GM15510 (cell line): Measurements from ENCODE around the gene CFAP20DC.

Source experiments
- POLR2A ChIP-seq: IDR thresholded peaks from 3 replicates; pipeline ENCODE4 v1.6.1; 2011; ENCODE audit warnings: borderline replicate concordance; ENCODE audit not compliant: insufficient read length; ENCODE audit errors: extremely low read depth

The CFAP20DC gene

DNA sequence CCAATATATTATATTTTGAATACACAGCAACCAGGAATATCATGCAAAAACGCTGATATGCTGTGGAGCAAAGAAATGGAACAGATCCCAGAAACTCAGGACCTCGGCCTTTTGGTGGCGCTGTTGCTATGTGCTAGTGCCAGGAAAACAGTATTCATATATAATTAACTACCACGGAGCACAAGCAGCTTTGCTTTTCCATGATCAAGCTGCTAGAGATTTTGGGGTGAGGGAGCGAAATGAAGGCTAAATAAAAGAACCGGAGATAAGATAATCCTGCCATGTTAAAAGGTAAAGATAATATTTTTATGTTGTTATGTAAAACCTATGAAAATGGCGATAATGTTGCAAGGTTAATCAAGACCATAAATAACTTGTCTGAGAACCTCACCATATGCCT lies 225.5 kb downstream of the CFAP20DC start:
- no peak for TF ChIP-seq POLR2A

- TF ChIP-seq POLR2A, result no peak
Measured at GRCh38 chr3:58804914-58805313, 244.9 kb downstream of the CFAP20DC start.

DNA sequence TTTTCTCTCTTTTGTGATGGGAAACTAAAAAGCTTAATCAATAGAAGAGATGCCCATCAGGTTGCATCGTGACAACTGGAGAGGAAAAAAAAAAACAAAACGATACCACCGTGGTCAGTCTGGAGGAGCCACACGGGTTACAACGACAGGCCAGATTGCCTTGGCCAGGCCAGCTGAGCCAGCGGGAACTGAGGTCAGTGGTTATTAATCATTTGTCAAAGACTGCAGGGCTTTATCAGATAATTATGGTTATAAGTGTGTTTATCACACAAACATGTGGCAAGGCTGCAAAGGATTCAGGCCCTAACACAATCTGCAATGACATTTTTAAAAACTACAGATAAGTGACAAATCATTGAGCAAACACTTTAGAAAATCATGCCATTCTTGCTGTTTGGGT lies 248.3 kb downstream of the CFAP20DC start:
- no peak for TF ChIP-seq POLR2A

- TF ChIP-seq POLR2A, result no peak
Measured at GRCh38 chr3:58800940-58801339, 248.9 kb downstream of the CFAP20DC start.

GRCh38 chr3:58800032-58800431 lies 249.8 kb downstream of the CFAP20DC start:
- TF ChIP-seq POLR2A, result no peak

DNA sequence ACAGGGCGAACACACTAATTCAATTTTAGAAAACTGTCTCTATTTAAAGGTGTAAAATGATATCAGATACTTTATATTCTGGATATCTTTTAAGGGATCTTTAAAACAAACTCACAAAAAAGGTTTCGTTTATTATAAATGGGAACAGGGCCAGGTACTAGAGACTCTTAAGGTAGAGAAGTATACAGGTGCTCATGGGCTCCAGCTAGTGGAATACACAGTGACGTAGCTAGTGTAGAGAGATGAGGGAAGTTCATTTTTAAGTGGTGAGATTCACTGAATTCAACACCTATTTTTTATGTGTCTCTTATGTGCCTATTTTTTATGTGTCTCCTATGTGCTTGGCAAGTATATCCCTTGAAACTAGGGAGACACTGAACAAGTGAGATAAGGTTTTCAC lies 250.6 kb downstream of the CFAP20DC start:
- TF ChIP-seq POLR2A, result no peak

DNA sequence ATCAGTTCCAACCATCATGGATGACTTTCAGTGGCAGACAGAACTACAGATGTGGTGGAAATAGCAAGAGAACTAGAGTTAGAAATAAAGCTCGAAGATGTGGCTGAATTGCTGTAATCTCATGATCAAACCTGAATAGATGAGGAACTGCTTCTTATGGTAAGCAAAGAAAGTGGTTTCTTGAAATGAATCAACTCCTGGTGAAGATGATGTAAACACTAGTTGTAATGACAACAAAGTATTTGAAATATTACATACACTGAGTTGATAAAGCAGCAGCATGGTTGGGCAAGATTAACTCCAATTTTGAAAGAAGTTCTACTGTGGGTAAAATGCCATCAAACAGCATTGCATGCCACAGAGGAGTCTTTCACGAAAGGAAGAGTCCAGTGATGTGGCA lies 251.5 kb downstream of the CFAP20DC start:
- TF ChIP-seq POLR2A, result no peak

DNA sequence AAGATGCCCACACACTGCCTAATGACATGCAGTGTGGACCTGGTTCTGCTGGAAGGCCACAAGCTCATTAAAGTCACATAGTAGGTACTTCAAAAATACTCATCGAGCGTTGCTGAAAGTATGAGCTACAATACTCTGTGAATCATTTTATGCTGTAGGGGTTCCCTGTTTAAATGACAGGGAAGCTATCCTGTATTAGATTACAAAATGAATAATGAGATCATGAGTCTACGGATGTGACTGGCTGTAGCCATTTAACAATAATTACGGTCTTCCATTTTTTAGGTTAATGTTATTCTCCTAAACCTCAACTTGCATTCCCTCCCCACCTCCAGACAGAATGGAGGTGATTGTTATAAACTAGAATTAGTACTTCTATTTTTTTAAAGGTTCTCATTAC lies 255.1 kb downstream of the CFAP20DC start:
- TF ChIP-seq POLR2A, result no peak

- no peak for TF ChIP-seq POLR2A
Measured at GRCh38 chr3:58793938-58794337, 255.9 kb downstream of the CFAP20DC start.

- TF ChIP-seq POLR2A, result no peak
Measured at GRCh38 chr3:58792921-58793451, 256.8 kb downstream of the CFAP20DC start.

DNA sequence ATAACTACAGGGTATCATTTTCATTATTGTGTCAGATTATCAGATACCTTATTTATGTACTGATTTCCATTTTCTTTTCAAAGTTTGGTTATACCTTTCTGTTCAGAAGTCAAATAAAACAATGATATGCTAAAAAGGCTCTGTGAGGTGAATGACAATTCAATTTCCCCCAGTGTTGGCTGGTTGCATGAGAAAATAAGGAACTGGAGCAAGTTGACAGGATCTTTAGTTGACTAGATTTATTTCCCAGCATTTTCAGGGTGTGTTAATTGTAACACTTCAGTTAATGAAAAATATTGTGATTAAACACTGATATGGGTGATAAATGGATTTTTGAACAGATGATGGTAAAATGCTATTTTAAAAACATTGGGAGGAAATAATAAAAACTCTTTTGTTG lies 260.4 kb downstream of the CFAP20DC start:
- no peak for TF ChIP-seq POLR2A

GRCh38 chr3:58784888-58785287 lies 264.9 kb downstream of the CFAP20DC start:
- no peak for TF ChIP-seq POLR2A

GRCh38 chr3:58784425-58784824 lies 265.4 kb downstream of the CFAP20DC start:
- no peak for TF ChIP-seq POLR2A

- no peak for TF ChIP-seq POLR2A
Measured at GRCh38 chr3:58783845-58784244, 266.0 kb downstream of the CFAP20DC start.

- no peak for TF ChIP-seq POLR2A
Measured at GRCh38 chr3:58779934-58780333, 269.9 kb downstream of the CFAP20DC start.

DNA sequence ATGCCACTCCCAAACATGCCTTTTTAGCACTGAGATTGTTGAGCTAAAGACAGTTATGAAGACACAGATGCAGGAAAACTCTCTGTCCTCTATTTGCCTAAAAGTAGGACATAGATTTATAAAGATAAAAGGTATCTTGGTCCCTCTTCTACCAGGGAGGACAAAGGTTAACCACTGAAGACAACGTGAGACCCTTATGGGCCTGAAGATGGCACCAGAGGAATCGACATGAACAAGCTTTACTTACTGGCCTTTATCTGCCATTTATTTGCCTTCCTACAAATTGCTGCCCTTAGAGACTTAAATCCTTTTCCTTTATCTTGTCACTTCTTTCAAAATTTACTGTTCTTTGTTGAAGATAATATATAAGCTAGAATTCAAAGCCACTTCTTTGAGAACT lies 273.6 kb downstream of the CFAP20DC start:
- no peak for TF ChIP-seq POLR2A

DNA sequence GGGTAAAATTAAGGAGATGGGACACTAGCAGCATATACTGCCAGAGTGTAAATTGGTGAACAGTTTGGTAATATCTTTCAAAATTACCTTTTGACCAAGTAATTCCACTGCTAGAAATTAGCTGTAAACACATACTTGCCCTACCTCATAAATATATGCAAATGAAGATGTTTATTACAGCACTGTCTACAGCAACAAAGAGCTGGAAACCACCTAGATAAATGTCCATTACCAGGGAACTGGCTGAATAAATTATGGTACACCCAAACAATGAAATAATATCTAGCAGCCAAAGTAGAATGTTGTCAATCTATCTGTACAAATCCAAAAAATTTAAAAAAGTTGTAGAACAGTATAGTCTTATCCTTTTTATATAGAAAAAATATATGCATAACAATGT lies 277.4 kb downstream of the CFAP20DC start:
- TF ChIP-seq POLR2A, result no peak
